ENCODE measurements around the gene SOX13. TPM values are rescaled to one million over a fixed set of nuclear protein-coding genes. Genes with fewer than 3 reads are reported as not detected.

The SOX13 gene
- total RNA-seq, 1 donor from 2014 or later: 41.0 TPM

DNA sequence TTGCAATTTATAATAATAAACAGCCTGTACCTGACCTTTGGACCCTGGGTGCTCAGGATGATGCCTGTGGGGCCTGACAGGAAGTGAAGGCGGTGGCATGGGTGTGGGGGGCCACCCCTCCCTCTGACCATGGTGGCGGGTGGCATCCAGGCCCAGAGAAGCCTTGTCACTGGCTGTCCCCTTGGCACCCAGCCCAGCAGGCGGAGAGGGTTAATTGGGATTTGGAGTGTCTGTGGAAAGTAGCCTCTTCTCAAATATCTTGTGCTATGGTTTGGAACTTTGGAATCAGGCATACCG is 20.5 kb downstream of the SOX13 start:
- intact Hi-C loops (cut with DNase I): no loop called here
- Histone ChIP-seq H3K4me3 (no peak overlapping the region), H3K36me3 (no peaks in the 10 kb centered on the region), H3K27ac (peak overlapping the region; percentile 40), H3K27me3 (no peaks in the 10 kb centered on the region), H3K9me3 (no peaks in the 10 kb centered on the region), H3K4me1 (peaks cover 76% of the 10 kb centered on the region)
- TF ChIP-seq, protein P1, sequence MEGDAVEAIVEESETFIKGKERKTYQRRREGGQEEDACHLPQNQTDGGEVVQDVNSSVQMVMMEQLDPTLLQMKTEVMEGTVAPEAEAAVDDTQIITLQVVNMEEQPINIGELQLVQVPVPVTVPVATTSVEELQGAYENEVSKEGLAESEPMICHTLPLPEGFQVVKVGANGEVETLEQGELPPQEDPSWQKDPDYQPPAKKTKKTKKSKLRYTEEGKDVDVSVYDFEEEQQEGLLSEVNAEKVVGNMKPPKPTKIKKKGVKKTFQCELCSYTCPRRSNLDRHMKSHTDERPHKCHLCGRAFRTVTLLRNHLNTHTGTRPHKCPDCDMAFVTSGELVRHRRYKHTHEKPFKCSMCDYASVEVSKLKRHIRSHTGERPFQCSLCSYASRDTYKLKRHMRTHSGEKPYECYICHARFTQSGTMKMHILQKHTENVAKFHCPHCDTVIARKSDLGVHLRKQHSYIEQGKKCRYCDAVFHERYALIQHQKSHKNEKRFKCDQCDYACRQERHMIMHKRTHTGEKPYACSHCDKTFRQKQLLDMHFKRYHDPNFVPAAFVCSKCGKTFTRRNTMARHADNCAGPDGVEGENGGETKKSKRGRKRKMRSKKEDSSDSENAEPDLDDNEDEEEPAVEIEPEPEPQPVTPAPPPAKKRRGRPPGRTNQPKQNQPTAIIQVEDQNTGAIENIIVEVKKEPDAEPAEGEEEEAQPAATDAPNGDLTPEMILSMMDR (IDR thresholded peaks at IDR 0.05): no peak
- TF ChIP-seq POLR2AphosphoS5 (IDR thresholded peaks at IDR 0.05; ENCODE audit: insufficient read depth in 1 of 2, low read depth in 1 of 2): no peak
- no peak for TF ChIP-seq POLR2A (IDR thresholded peaks at IDR 0.05)
- no peak for DNase-seq (ENCODE audit: extremely low spot score in 2 of 2)

DNA sequence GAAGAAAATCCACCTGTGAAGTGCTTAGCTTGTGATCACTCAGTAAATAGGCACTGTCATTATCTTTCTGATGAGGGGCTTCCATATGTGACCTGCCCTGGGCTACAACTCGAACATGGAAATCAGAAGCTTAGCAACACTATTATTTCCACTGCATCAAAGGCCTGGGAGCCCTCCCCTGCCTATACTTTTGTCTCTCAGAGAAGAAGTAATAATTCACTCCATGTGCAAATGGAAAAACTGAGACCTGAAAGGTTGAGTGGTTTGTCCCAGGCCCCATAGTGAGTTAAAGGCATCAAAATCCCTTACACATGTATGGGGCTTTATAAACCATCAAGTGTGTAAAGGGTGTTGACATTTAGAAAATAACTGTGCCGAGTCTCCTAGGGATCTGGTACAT is 20.9 kb downstream of the SOX13 start:
- Histone ChIP-seq H3K27ac (peak overlapping the region; percentile 40), H3K4me3 (no peak overlapping the region), H3K4me1 (peaks cover 75% of the 10 kb centered on the region), H3K9me3 (no peaks in the 10 kb centered on the region), H3K27me3 (no peaks in the 10 kb centered on the region), H3K36me3 (no peaks in the 10 kb centered on the region)
- no peak for TF ChIP-seq POLR2A (IDR thresholded peaks at IDR 0.05)
- TF ChIP-seq, protein P1 (IDR thresholded peaks at IDR 0.05): no peak
- intact Hi-C loops (cut with DNase I): no loop called here
- DNase-seq (ENCODE audit: extremely low spot score in 2 of 2): no peak

DNA sequence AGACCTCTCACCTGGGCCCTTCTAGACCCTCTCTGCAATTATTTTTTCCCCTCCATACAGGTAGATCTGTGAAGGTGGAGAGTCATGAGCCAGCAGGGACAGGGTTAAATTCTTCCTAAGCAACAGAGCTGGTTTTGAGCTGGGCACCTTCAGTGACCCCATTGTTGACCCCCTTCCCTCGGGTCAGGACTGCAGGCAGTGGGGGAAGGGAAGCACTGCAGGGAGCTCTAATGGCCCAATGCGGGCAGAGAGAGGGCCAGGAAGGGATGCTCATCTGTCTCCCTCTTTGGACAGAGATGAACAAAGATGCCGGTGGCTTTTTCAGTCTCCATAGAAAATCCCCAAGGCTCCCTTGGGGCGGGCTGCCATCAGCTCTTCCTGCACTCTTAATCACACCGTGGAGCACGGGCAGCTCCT is 21.4 kb downstream of the SOX13 start:
- intact Hi-C loops (cut with DNase I): no loop called here
- H3K27me3 ChIP-seq: no peaks in the 10 kb centered on the region
- TF ChIP-seq, protein P1 (IDR thresholded peaks at IDR 0.05): no peak
- no peak for TF ChIP-seq POLR2A (IDR thresholded peaks at IDR 0.05)
- H3K4me1 ChIP-seq: peaks cover 77% of the 10 kb centered on the region
- H3K27ac ChIP-seq: no peak overlapping the region
- DNase-seq (ENCODE audit: extremely low spot score in 2 of 2): no peak
- H3K4me3 ChIP-seq: no peak overlapping the region
- no peaks in the 10 kb centered on the region for H3K9me3 ChIP-seq
- H3K36me3 ChIP-seq: no peaks in the 10 kb centered on the region

DNA sequence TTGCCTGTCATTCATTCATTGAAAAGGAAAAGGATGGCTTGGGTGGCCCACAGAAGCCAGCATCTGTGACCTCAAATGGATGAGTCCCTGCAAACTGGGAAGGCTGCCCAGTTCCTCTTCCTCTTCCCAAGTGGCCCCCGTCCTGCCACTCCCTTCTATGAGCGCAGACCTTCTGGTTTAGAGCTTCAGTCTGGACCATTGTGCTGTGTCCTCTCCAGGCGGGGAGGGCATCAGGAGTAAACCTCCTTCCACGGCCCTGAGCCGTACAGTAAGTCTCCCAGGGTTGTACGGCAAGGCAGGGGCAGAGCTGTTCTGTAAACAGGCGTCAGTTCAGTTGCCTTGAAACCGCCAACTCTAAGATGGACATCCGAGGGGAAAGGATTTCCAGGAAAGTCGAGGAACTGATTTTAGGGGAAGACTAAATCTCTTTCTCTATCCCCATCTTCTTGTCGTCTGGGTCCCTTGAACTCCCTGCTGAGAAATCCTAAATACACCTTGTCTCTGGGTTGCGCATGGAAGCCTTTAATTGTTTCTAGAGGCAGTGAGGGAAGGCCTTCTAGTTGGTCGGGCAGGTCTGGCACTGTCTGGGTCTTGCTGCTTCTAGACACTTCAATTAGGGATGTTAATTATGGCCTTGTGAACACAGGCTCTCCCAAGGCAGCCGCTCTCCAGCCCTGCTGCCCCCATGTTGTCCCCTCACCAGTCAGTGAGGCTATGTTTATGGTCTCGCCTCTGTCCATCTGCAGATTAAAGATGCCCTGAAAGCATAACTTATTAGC is 22.1 kb downstream of the SOX13 start:
- Histone ChIP-seq H3K4me3 (no peak overlapping the region), H3K27ac (no peak overlapping the region), H3K27me3 (no peaks in the 10 kb centered on the region), H3K4me1 (peaks cover 77% of the 10 kb centered on the region), H3K9me3 (no peaks in the 10 kb centered on the region), H3K36me3 (no peaks in the 10 kb centered on the region)
- TF ChIP-seq POLR2AphosphoS5 (IDR thresholded peaks at IDR 0.05; ENCODE audit: insufficient read depth in 1 of 2, low read depth in 1 of 2) (no peak), POLR2A (IDR thresholded peaks at IDR 0.05) (no peak)
- TF ChIP-seq, protein P1 (IDR thresholded peaks at IDR 0.05): no peak
- no peak for DNase-seq (ENCODE audit: extremely low spot score in 2 of 2)
- intact Hi-C loops (cut with DNase I): no loop called here

DNA sequence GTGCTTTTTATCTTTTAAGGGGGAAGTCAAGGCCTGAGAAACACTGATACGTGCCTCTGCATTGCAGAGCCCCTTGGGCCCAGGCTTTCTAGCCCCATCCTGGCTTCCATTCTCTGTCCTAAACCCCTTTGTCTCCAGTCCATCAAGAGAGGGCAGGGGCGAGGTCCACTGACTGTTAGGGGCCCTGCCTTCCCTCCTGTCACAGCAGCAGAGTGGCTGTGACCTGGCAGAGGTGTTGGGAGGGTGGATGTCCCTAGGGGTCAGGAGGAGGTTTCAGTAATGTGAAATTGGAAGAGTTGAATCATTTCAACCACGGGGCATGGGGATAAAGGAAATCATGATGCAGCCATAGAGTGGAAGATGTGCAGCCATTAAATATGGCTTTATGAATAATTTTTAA is 24.0 kb downstream of the SOX13 start:
- Histone ChIP-seq H3K36me3 (no peaks in the 10 kb centered on the region), H3K27me3 (no peaks in the 10 kb centered on the region), H3K9me3 (no peaks in the 10 kb centered on the region), H3K4me3 (no peak overlapping the region), H3K4me1 (peaks cover 77% of the 10 kb centered on the region), H3K27ac (no peak overlapping the region)
- TF ChIP-seq, protein P1 (IDR thresholded peaks at IDR 0.05): no peak
- no peak for TF ChIP-seq POLR2AphosphoS5 (IDR thresholded peaks at IDR 0.05; ENCODE audit: insufficient read depth in 1 of 2, low read depth in 1 of 2)
- TF ChIP-seq POLR2A (IDR thresholded peaks at IDR 0.05): no peak
- intact Hi-C loops (cut with DNase I): no loop called here
- DNase-seq (ENCODE audit: extremely low spot score in 2 of 2): no peak

Measured in vagina (tissue), 2 donors.